Activated CD4-positive, alpha-beta memory T cell treated with anti-CD3 and anti-CD28 coated beads for 36 hours (primary cell): ENCODE measurements around the gene ATP4A. TPM values are rescaled to one million over a fixed set of nuclear protein-coding genes. Genes with fewer than 3 reads are reported as not detected.

Experiments
- CTCF ChIA-PET: fragments of 350-600 bp; sonication (Branson Sonifier 250); formaldehyde crosslinking; loops from one replicate; lab custom pipeline; 2021; ENCODE audit warnings: antibody characterized with exemption, inconsistent platforms; lab: Charles Lee
- POLR2A ChIA-PET: fragments of 350-600 bp; sonication (Branson Sonifier 250); formaldehyde crosslinking; loops from one replicate; lab custom pipeline; 2021; ENCODE audit warnings: antibody characterized with exemption; lab: Charles Lee
- DNase-seq: peaks from one replicate; pipeline ENCODE4 v3.0.0-alpha.2; 2020
- H3K27ac Mint-ChIP-seq: one replicate; pipeline ENCODE4 v1.8.0; 2021; ENCODE audit warnings: mixed read lengths
- H3K27me3 Mint-ChIP-seq: one replicate; pipeline ENCODE4 v1.8.0; 2021; ENCODE audit warnings: mixed read lengths
- H3K36me3 Mint-ChIP-seq: one replicate; pipeline ENCODE4 v1.8.0; 2021; ENCODE audit warnings: mixed read lengths
- H3K4me1 Mint-ChIP-seq: one replicate; pipeline ENCODE4 v1.8.0; 2021; ENCODE audit warnings: low read depth, mixed read lengths
- H3K4me3 Mint-ChIP-seq: one replicate; pipeline ENCODE4 v1.8.0; 2021; ENCODE audit warnings: mild to moderate bottlenecking, mixed read lengths
- H3K9me3 Mint-ChIP-seq: one replicate; pipeline ENCODE4 v1.8.0; 2021; ENCODE audit warnings: mixed read lengths
- intact Hi-C: fragments of 100-400 bp; cut with micrococcal nuclease; formaldehyde crosslinking; loops from one replicate; pipeline ENCODE4 v1.15.1; 2023
- total RNA-seq, 2 experiments: library from RNA; stranded (reverse); gene quantifications; one replicate each; pipeline ENCODE4 v1.2.3, GENCODE V29; 2021

Gene ATP4A
- total RNA-seq, 2 experiments from 2014 or later, result not detected

DNA sequence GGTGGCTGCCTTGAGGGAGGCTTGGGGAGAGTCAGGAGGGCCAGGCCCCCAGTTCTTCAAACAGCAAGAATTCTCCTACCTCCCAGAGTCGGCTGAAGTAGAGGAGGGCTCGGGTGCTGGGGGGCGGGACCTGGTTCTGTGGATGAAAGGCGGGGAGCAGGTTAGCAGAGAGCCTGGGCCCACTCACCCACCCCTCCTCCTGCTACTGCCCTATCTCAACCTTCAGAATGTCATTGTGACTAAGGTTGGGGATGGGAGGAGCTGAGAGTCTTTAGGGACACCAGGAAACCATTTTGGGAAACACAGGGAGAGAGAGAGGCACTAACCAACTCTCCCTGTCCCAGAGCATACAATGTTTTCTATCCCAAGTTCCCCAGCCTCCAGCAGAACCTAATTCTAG lies 60.7 kb downstream of the ATP4A start:
- intact Hi-C loops, result no loop called here
- POLR2A ChIA-PET, result no interaction called here
- peaks cover 3% of the 10 kb centered on the region for H3K27me3 Mint-ChIP-seq

DNA sequence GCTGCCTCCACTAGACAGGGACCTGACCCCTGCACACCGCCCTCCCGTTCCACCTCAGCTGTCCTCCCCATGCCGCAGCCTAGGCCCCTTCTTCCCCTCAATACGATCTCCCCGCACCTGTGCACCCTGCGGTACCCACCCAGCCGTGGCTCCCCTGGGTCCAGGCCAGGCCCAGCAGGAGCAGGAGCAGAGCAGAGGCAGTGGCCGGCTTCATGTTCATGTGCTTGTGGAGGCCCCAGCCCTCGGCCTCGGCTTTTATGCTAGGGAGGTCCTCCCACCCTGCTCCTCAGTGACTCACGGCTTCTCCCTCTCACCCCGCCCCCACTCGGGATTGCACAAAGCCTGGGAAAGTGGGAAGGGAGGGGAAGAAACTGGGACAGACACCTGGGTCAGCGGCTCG lies 61.8 kb downstream of the ATP4A start:
- no peaks in the 10 kb centered on the region for H3K36me3 Mint-ChIP-seq
- POLR2A ChIA-PET, result no interaction called here
- no peaks in the 10 kb centered on the region for H3K9me3 Mint-ChIP-seq
- no peaks in the 10 kb centered on the region for H3K4me1 Mint-ChIP-seq
- no peak for DNase-seq
- H3K4me3 Mint-ChIP-seq, result no peak overlapping the region
- H3K27ac Mint-ChIP-seq, result no peak overlapping the region
- peaks cover 3% of the 10 kb centered on the region for H3K27me3 Mint-ChIP-seq
- intact Hi-C loops, result no loop called here
- CTCF ChIA-PET, result interaction anchor here (1.9 kb wide), 1 partner anchor 9 kb away, joined by 9 read pairs; no protein-coding TSS in a partner anchor

More for the DNA sequence above, 60.7 kb downstream of the ATP4A start:
- H3K4me3 Mint-ChIP-seq, result no peak overlapping the region
- no peaks in the 10 kb centered on the region for H3K4me1 Mint-ChIP-seq
- H3K9me3 Mint-ChIP-seq, result no peaks in the 10 kb centered on the region
- H3K27ac Mint-ChIP-seq, result no peak overlapping the region
- CTCF ChIA-PET, result interaction anchor here (1.9 kb wide), 1 partner anchor 8 kb away, joined by 9 read pairs; no protein-coding TSS in a partner anchor
- DNase-seq, result no peak
- H3K36me3 Mint-ChIP-seq, result no peaks in the 10 kb centered on the region

DNA sequence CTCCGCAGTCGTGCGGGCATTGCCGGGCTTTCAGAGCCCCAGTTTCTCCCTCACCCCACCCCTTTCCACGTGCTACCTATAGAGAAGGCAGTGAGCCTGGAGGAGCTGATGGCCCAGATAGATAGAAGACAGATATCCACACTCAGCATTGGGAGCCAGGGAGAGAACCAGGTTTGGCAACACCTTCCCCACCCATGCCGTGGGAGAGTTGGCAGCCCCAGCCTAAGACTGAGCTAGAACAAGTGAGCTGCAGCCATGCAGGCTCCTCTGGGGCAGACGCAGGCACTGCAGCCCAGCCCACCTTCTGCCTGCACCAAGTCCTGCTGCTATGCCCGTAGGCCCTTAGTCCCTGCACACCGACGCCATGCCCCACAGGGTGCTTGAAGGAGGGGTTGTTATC lies 62.8 kb downstream of the ATP4A start:
- H3K27ac Mint-ChIP-seq, result no peak overlapping the region
- DNase-seq, result no peak
- H3K4me1 Mint-ChIP-seq, result no peaks in the 10 kb centered on the region
- intact Hi-C loops, result no loop called here
- H3K4me3 Mint-ChIP-seq, result no peak overlapping the region
- ChIA-PET POLR2A (no interaction called here), CTCF (interaction anchor here (0.6 to 1.6 kb wide), 5 partner anchors 9 to 80 kb away, joined by 3 to 4 read pairs (median 3); no protein-coding TSS in a partner anchor)
- H3K36me3 Mint-ChIP-seq, result no peaks in the 10 kb centered on the region
- peaks cover 3% of the 10 kb centered on the region for H3K27me3 Mint-ChIP-seq
- H3K9me3 Mint-ChIP-seq, result no peaks in the 10 kb centered on the region

Other genes with a start within 250 kb of the ATP4A start
- 1 to 10 TPM in 1 of 2 experiments, under 1 TPM in 1; 0.75 to 1.2 TPM for gene CD22, start 234.5 kb downstream of the ATP4A start, total RNA-seq
- under 1 TPM in 1 of 2 experiments, not detected in 1; 0.12 TPM for gene FFAR1, start 215.8 kb downstream of the ATP4A start, total RNA-seq
- 1 to 10 TPM; 1.1 TPM for gene FFAR3, start 205.2 kb downstream of the ATP4A start, total RNA-seq
- gene GPR42, start 192.6 kb downstream of the ATP4A start, total RNA-seq, result under 1 TPM in 1 of 2 experiments, not detected in 1; 0.17 TPM
- gene FFAR2, start 115.4 kb downstream of the ATP4A start, total RNA-seq, result not detected
- not detected for gene KRTDAP, start 73.2 kb downstream of the ATP4A start, total RNA-seq
- gene DMKN, start 50.0 kb downstream of the ATP4A start, total RNA-seq, result 1 to 10 TPM; 2.1 to 2.4 TPM
- gene SBSN, start 35.3 kb downstream of the ATP4A start, total RNA-seq, result under 1 TPM in 1 of 2 experiments, not detected in 1; 0.10 TPM
- gene GAPDHS, start 30.2 kb downstream of the ATP4A start, total RNA-seq, result not detected
- gene TMEM147, start 18.0 kb downstream of the ATP4A start, total RNA-seq, result 10 to 100 TPM; 73.5 to 81.9 TPM
- gene PMIS2, start 22.5 kb upstream of the ATP4A start, total RNA-seq, result not detected
- 10 to 100 TPM; 36.6 to 43.1 TPM for gene HAUS5, start 49.1 kb upstream of the ATP4A start, total RNA-seq
- gene RBM42, start 65.4 kb upstream of the ATP4A start, total RNA-seq, result 10 to 100 TPM; 86.4 to 88.0 TPM
- gene ETV2, start 78.1 kb upstream of the ATP4A start, total RNA-seq, result under 1 TPM; 0.70 to 0.83 TPM
- gene COX6B1, start 84.7 kb upstream of the ATP4A start, total RNA-seq, result 100 to 1,000 TPM; 444 to 453 TPM
- 1 to 10 TPM in 1 of 2 experiments, under 1 TPM in 1; 0.90 to 1.0 TPM for gene UPK1A, start 102.9 kb upstream of the ATP4A start, total RNA-seq
- 100 to 1,000 TPM; 226 to 228 TPM for gene ZBTB32, start 140.9 kb upstream of the ATP4A start, total RNA-seq
- gene KMT2B, start 154.3 kb upstream of the ATP4A start, total RNA-seq, result 10 to 100 TPM; 47.0 to 54.2 TPM
- 10 to 100 TPM; 90.1 to 92.8 TPM for gene IGFLR1, start 178.8 kb upstream of the ATP4A start, total RNA-seq
- 10 to 100 TPM; 34.6 to 37.8 TPM for gene U2AF1L4, start 181.8 kb upstream of the ATP4A start, total RNA-seq
- gene PSENEN, start 182.0 kb upstream of the ATP4A start, total RNA-seq, result 10 to 100 TPM; 46.7 to 47.9 TPM
- 1 to 10 TPM; 7.5 TPM for gene LIN37, start 184.9 kb upstream of the ATP4A start, total RNA-seq
- under 1 TPM; 0.36 to 0.53 TPM for gene HSPB6, start 193.4 kb upstream of the ATP4A start, total RNA-seq
- gene PROSER3, start 194.5 kb upstream of the ATP4A start, total RNA-seq, result 10 to 100 TPM; 38.4 to 40.0 TPM
- 10 to 100 TPM; 35.0 to 39.3 TPM for gene ARHGAP33, start 211.9 kb upstream of the ATP4A start, total RNA-seq
- not detected for gene PRODH2, start 249.2 kb upstream of the ATP4A start, total RNA-seq